ENCODE measurements around the gene KLHL41.
"Not testable (repeated sequence)": the region's sequence is repeated elsewhere in the genome, so short reads cannot be mapped to it uniquely, and the experiment has no call there.

The KLHL41 gene

DNA sequence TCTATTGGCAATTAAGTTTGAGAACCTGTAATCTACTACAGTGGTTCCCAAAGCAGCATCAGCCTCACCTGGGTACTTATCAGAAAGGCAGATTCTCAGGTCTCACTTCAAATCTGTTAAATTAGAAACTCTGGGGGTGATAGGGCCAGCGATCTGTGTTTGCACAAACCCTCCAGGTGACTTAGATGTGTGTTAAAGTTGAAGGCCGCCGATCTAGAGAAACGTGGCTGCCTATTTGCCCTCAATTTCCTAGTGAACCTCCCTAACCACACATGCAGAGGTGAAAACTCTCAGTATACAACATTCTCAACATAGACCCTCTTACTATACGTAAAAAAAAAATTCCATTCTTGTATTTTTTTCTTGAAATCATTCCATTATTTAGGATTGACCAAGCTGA, 14.2 kb downstream of the KLHL41 start:
- Histone ChIP-seq H3K27me3 (ENCODE audit: insufficient read depth, poor library complexity, severe bottlenecking) (no peaks in the 10 kb centered on the region), H3K27ac (replicated peaks) (no peak overlapping the region), H3K4me3 (replicated peaks; ENCODE audit: insufficient read depth, low read length) (no peak overlapping the region)
- TF ChIP-seq, protein P1, sequence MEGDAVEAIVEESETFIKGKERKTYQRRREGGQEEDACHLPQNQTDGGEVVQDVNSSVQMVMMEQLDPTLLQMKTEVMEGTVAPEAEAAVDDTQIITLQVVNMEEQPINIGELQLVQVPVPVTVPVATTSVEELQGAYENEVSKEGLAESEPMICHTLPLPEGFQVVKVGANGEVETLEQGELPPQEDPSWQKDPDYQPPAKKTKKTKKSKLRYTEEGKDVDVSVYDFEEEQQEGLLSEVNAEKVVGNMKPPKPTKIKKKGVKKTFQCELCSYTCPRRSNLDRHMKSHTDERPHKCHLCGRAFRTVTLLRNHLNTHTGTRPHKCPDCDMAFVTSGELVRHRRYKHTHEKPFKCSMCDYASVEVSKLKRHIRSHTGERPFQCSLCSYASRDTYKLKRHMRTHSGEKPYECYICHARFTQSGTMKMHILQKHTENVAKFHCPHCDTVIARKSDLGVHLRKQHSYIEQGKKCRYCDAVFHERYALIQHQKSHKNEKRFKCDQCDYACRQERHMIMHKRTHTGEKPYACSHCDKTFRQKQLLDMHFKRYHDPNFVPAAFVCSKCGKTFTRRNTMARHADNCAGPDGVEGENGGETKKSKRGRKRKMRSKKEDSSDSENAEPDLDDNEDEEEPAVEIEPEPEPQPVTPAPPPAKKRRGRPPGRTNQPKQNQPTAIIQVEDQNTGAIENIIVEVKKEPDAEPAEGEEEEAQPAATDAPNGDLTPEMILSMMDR (IDR thresholded peaks at IDR 0.05; ENCODE audit: insufficient read depth, low read length), result no peak
- TF ChIP-seq GABPA (IDR thresholded peaks at IDR 0.05; ENCODE audit: low read depth), result no peak
- no peak for TF ChIP-seq SPI1 (IDR thresholded peaks at IDR 0.05; ENCODE audit: borderline replicate concordance, low read depth)
- TF ChIP-seq, protein P2, sequence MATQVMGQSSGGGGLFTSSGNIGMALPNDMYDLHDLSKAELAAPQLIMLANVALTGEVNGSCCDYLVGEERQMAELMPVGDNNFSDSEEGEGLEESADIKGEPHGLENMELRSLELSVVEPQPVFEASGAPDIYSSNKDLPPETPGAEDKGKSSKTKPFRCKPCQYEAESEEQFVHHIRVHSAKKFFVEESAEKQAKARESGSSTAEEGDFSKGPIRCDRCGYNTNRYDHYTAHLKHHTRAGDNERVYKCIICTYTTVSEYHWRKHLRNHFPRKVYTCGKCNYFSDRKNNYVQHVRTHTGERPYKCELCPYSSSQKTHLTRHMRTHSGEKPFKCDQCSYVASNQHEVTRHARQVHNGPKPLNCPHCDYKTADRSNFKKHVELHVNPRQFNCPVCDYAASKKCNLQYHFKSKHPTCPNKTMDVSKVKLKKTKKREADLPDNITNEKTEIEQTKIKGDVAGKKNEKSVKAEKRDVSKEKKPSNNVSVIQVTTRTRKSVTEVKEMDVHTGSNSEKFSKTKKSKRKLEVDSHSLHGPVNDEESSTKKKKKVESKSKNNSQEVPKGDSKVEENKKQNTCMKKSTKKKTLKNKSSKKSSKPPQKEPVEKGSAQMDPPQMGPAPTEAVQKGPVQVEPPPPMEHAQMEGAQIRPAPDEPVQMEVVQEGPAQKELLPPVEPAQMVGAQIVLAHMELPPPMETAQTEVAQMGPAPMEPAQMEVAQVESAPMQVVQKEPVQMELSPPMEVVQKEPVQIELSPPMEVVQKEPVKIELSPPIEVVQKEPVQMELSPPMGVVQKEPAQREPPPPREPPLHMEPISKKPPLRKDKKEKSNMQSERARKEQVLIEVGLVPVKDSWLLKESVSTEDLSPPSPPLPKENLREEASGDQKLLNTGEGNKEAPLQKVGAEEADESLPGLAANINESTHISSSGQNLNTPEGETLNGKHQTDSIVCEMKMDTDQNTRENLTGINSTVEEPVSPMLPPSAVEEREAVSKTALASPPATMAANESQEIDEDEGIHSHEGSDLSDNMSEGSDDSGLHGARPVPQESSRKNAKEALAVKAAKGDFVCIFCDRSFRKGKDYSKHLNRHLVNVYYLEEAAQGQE (IDR thresholded peaks at IDR 0.05; ENCODE audit: insufficient replicate concordance, low read depth), result no peak
- TF ChIP-seq POLR2AphosphoS5 (IDR thresholded peaks at IDR 0.05; ENCODE audit: low read depth), result no peak
- no peak for DNase-seq (ENCODE audit: low read depth in 1 of 2, low spot score in 1 of 2)

DNA sequence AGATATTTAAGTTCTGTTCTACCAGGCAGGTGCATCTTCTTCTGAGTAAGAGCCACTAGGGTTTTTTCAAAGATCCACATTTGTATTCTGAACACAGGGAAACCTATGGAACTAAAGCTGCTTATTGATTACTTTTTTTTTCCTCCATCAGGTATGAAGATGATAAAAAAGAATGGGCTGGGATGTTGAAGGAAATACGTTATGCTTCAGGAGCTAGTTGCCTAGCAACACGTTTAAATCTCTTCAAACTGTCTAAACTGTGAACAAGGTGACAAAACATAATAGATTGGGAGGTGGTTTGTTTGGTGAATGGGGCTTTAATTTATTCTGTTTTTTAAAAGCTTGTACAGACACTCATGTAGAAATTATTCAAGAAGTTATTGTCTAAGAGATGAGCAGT, 15.9 kb downstream of the KLHL41 start:
- Histone ChIP-seq H3K27ac (replicated peaks) (no peak overlapping the region), H3K4me3 (replicated peaks; ENCODE audit: insufficient read depth, low read length) (no peak overlapping the region), H3K27me3 (ENCODE audit: insufficient read depth, poor library complexity, severe bottlenecking) (no peaks in the 10 kb centered on the region)
- no peak for DNase-seq (ENCODE audit: low read depth in 1 of 2, low spot score in 1 of 2)
- TF ChIP-seq, protein P1 (IDR thresholded peaks at IDR 0.05; ENCODE audit: insufficient read depth, low read length), result no peak
- TF ChIP-seq SPI1 (IDR thresholded peaks at IDR 0.05; ENCODE audit: borderline replicate concordance, low read depth) (no peak), POLR2AphosphoS5 (IDR thresholded peaks at IDR 0.05; ENCODE audit: low read depth) (no peak), GABPA (IDR thresholded peaks at IDR 0.05; ENCODE audit: low read depth) (no peak)

DNA sequence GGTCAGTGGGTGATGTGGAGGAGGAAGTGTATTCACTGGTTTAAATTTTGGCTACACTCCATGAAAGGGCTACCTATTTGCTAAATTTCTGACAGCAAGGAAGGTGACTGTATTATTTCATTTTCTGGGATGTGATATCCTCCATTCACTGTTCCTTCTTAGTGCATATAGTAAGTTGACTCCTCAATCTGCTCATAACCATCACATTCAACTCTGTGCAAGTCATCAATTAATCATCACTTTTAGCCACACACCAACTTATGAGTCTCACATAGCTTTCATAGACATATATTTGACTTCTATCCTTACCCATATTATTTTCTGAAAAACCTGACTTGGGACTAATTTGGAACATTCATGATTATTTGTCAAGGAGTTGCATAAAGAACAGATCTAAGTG, 16.9 kb downstream of the KLHL41 start:
- Histone ChIP-seq H3K27me3 (ENCODE audit: insufficient read depth, poor library complexity, severe bottlenecking) (no peaks in the 10 kb centered on the region), H3K27ac (replicated peaks) (no peak overlapping the region), H3K4me3 (replicated peaks; ENCODE audit: insufficient read depth, low read length) (no peak overlapping the region)
- DNase-seq (ENCODE audit: low read depth in 1 of 2, low spot score in 1 of 2), result no peak
- TF ChIP-seq GABPA (IDR thresholded peaks at IDR 0.05; ENCODE audit: low read depth) (no peak), SPI1 (IDR thresholded peaks at IDR 0.05; ENCODE audit: borderline replicate concordance, low read depth) (no peak), POLR2AphosphoS5 (IDR thresholded peaks at IDR 0.05; ENCODE audit: low read depth) (no peak)
- TF ChIP-seq, protein P1 (IDR thresholded peaks at IDR 0.05; ENCODE audit: insufficient read depth, low read length), result no peak
- TF ChIP-seq, protein P2 (IDR thresholded peaks at IDR 0.05; ENCODE audit: insufficient replicate concordance, low read depth), result no peak

DNA sequence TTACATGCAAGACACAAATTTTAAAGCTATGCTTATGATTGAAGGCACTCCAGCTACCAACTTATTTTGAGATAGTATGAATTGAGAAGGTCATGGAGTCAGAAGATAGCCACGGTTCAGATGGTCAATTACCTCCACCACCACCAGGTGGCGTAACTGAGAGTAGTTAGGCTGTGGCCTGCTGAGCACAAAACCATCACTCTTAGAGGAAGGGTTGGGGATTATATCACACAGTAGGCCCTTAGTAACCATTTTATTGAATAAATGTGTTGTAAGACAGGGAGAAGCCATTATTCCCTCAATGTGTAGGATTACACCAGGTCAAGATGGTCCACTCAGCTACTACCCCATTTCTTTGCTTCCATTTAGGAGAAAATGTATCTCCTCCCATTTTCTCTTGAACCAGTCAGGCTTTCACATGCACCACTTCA, 18.8 kb downstream of the KLHL41 start:
- Histone ChIP-seq H3K27ac (replicated peaks) (no peak overlapping the region), H3K4me3 (replicated peaks; ENCODE audit: insufficient read depth, low read length) (no peak overlapping the region), H3K27me3 (ENCODE audit: insufficient read depth, poor library complexity, severe bottlenecking) (no peaks in the 10 kb centered on the region)
- peak; percentile 35 to 64 for DNase-seq (ENCODE audit: low read depth in 1 of 2, low spot score in 1 of 2)
- no peak for TF ChIP-seq POLR2AphosphoS5 (IDR thresholded peaks at IDR 0.05; ENCODE audit: low read depth)
- TF ChIP-seq, protein P1 (IDR thresholded peaks at IDR 0.05; ENCODE audit: insufficient read depth, low read length), result peak; percentile 80

DNA sequence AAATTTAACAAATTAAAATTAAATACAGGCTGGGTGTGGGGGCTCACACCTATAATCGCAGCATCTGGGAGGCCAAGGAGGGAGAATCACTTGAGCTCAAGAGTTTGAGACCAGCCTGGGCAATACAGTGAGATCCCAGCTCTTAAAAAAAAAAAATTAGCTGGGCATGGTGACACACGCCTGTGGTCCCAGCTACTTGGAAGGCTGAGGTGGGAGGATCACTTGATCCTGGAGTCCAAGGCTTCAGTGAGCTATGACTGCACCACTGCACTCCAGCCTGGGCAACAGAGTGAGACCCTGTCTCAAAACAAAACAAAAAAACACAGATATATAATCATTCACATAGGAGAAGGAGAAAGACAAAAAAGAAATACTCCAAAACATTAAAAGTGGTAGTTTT, 30.0 kb downstream of the KLHL41 start:
- not testable (repeated sequence) for H3K27ac ChIP-seq (replicated peaks); H3K4me3 ChIP-seq (replicated peaks; ENCODE audit: insufficient read depth, low read length); H3K27me3 ChIP-seq (ENCODE audit: insufficient read depth, poor library complexity, severe bottlenecking); DNase-seq (ENCODE audit: low read depth in 1 of 2, low spot score in 1 of 2)
